SK-N-MC (cell line): ENCODE results near the gene NGRN.

ENCODE experiments used
- EZH2 ChIP-seq: fragments of 200-600 bp; sonication (generic); IDR thresholded peaks from one replicate; pipeline ENCODE4 v1.6.1; 2017; ENCODE audit warnings: antibody characterized with exemption
- POLR2AphosphoS5 ChIP-seq: IDR thresholded peaks from 2 replicates; pipeline ENCODE4 v1.6.1; 2012; ENCODE audit warnings: mild to moderate bottlenecking, low read depth, low read length, borderline replicate concordance

GRCh38 chr15:90232941-90233386 lies 32.5 kb upstream of the NGRN start:
- no peak for TF ChIP-seq EZH2
- TF ChIP-seq POLR2AphosphoS5 = no peak
